ENCODE results near the gene ZNF524.

ZNF524 gene

DNA sequence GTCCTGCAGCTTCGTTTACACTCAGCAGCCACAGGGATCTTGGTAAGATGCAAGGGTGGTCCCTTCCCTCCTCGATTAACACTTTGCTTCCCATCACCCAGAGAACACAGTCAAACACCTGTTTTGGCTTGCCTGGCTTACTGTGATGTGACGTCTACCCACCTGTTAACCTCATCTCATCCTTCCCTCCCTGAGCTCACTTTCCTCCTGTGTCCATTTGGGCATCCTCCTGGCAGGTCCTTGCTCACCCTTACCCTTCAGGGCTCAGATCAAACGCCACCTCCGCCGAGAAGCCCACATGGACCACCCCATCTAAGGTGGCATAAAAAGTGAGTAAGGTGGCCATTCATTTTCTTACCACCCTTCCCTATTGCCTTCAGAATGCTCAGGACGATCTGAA lies 10.0 kb upstream of the ZNF524 start:
- in situ Hi-C loops (cut with HindIII; ENCODE audit: low sequenced_read_pairs) = no loop called here
- H3K4me3 ChIP-seq (ENCODE audit: low read depth, low read length) = no peak overlapping the region
- no peak for DNase-seq (ENCODE audit: low read depth, low spot score)
- no peak for TF ChIP-seq CTCF (IDR thresholded peaks at IDR 0.05; ENCODE audit: low read depth, low read length)

DNA sequence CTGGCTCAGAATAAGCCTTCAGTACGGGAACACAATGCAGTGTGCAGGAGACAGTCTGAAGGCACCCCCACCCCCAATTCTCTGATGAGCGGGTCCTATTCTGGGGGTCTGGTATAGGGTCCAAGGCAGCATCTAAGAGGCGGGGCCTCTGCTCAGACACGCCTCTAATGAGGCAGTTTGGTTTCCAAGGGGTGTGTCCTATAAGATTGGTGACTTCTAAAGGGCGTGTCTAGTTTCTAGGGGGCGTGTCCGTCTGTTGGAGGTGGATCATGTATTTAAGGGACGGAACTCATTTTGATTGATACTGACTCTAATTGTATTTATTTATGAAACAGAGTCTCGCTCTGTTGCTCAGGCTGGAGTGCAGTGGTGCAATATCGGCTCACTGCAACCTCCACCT lies 9.5 kb upstream of the ZNF524 start:
- DNase-seq (ENCODE audit: low read depth, low spot score) = no peak
- TF ChIP-seq CTCF (IDR thresholded peaks at IDR 0.05; ENCODE audit: low read depth, low read length) = no peak
- no peak overlapping the region for H3K4me3 ChIP-seq (ENCODE audit: low read depth, low read length)
- in situ Hi-C loops (cut with HindIII; ENCODE audit: low sequenced_read_pairs) = no loop called here

DNA sequence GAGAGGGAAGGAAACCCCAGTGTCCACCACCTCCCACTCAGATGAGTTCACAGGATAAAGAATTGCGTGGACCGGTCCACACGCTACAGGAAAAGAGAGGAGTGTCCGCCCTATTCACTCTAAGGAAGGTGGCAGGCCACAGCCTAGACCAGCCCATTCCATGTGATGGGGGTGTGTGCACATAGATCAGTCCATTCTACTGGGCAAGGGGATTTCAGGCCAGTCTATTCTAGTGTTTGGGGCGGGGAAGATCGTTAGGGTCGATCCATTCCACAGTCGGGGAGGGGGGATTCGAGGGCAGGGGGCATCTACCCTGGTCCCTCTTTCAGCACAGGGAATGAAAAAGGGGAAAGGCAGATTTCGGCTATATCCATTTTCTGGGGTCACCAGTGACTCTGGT lies 8.5 kb upstream of the ZNF524 start:
- no peak for TF ChIP-seq CTCF (IDR thresholded peaks at IDR 0.05; ENCODE audit: low read depth, low read length)
- in situ Hi-C loops (cut with HindIII; ENCODE audit: low sequenced_read_pairs) = no loop called here

DNA sequence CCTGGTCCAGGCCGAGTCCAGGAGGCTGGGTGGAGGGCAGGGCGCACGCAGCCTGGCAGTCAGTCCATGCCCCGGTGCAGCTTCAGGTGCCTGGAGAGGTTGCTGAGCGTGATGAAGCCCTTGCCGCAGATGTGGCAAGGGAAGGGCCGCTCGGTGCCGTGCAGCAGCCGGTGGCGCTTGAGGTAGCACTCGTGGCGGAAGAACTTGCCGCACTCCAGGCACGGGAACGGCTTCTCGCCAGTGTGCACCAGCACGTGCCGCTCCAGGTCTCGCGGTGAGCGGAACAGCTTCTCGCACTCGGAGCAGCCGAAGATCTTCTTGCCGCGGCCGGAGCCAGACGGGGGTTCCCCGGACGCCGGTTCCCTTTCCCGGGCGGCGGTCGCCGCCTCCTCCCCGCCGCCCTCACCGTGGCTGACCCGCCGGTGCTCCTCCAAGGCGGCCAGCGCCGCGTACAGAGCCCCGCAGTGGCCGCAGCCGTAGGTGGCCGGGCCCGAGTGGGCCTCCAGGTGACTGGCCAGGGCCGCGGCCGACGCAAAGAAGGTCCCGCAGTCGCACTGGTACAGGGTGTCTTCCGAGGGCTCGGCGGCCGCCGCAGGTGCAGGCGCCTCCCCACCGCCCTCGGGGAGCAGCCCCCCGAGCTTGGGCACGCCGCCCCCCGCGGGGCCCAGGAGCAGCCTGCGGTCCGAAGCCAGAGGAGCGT lies 7.5 kb upstream of the ZNF524 start:
- in situ Hi-C loops (cut with HindIII; ENCODE audit: low sequenced_read_pairs) = no loop called here
- TF ChIP-seq CTCF (IDR thresholded peaks at IDR 0.05; ENCODE audit: low read depth, low read length) = no peak
- H3K4me3 ChIP-seq (ENCODE audit: low read depth, low read length) = no peak overlapping the region
- no peak for DNase-seq (ENCODE audit: low read depth, low spot score)

More for the DNA sequence above, 8.5 kb upstream of the ZNF524 start:
- H3K4me3 ChIP-seq (ENCODE audit: low read depth, low read length) = no peak overlapping the region
- no peak for DNase-seq (ENCODE audit: low read depth, low spot score)

DNA sequence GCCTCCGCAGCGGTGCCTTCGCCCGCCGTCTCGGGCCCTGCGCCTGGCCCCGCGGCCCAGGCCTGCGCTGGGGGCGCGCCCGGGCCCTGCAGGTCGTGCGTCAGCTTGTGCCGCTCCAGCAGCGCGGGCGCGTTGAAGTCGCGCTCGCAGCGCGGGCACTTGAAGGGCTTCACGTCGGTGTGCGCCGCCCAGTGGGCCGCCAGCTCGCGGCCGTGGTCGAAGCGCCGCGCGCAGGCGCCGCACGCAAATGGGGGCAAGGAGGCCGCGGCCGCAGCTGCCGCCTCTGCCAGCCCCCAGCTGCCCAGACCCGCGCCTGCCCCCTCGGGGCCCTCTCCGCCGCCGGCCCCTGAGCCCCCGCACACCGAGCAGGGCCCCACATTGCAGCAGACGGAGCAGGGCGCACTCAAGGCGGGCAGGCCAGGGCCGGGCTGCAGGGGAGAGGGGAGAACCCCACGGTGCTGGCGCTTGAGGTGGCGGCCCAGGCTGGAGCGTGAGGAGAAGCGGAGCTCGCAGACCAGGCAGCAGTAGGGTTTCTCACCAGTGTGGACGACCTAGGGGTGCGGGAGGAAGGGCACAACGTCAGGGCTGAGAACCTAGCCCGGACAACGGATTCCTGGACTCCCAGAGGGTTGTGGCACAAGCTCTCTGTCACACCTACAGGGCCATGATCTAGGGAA lies 6.9 kb upstream of the ZNF524 start:
- in situ Hi-C loops (cut with HindIII; ENCODE audit: low sequenced_read_pairs) = no loop called here
- no peak for TF ChIP-seq CTCF (IDR thresholded peaks at IDR 0.05; ENCODE audit: low read depth, low read length)
- DNase-seq (ENCODE audit: low read depth, low spot score) = no peak
- H3K4me3 ChIP-seq (ENCODE audit: low read depth, low read length) = no peak overlapping the region

GRCh38 chr19:55594996-55595545 lies 5.0 kb upstream of the ZNF524 start:
- no peak for DNase-seq (ENCODE audit: low read depth, low spot score)
- in situ Hi-C loops (cut with HindIII; ENCODE audit: low sequenced_read_pairs) = no loop called here
- no peak for TF ChIP-seq CTCF (IDR thresholded peaks at IDR 0.05; ENCODE audit: low read depth, low read length)
- H3K4me3 ChIP-seq (ENCODE audit: low read depth, low read length) = no peak overlapping the region
